Peyer's patch (tissue), 4 donors: ENCODE measurements around the gene OSBP. TPM values are rescaled to one million over a fixed set of nuclear protein-coding genes. Genes with fewer than 3 reads are reported as not detected.

ENCODE experiments used
- DNase-seq, 3 donors: peaks; one replicate each; pipeline ENCODE4 v3.0.0-alpha.2; 2017 to 2019
- H3K27ac ChIP-seq, 4 donors: fragments of 200-600 bp; sonication (generic); one replicate each; pipeline ENCODE4 v1.5.1; 2016 to 2019
- H3K27me3 ChIP-seq, 2 donors: fragments of 200-600 bp; sonication (generic); one replicate each; pipeline ENCODE4 v1.5.1; 2019
- H3K36me3 ChIP-seq, 3 donors: fragments of 200-600 bp; sonication (generic); one replicate each; pipeline ENCODE4 v1.5.1; 2016 to 2019
- H3K4me1 ChIP-seq, 4 donors: fragments of 200-600 bp; sonication (generic); one replicate each; pipeline ENCODE4 v1.5.1; 2016 to 2019
- H3K4me3 ChIP-seq, 4 donors: fragments of 200-600 bp; sonication (generic); 1 replicate in 3 of 4; 2 replicates in 1 of 4; pipeline ENCODE4 v1.5.1; 2016 to 2019; ENCODE audit warnings: mild to moderate bottlenecking in 1 of 4
- H3K9me3 ChIP-seq, 4 donors: fragments of 200-600 bp; sonication (generic); one replicate each; pipeline ENCODE4 v1.5.1; 2016 to 2019; ENCODE audit warnings: mild to moderate bottlenecking in 1 of 4
- CTCF ChIP-seq, 6 experiments: fragments of 450-650 bp in 4 of 6; fragments of 200-600 bp in 2 of 6; sonication (generic) in 1 of 6; IDR thresholded peaks; one replicate each; pipeline ENCODE4 v1.5.1; 2017 to 2019; ENCODE audit warnings: antibody characterized with exemption in 6 of 6, mild to moderate bottlenecking in 3 of 6, moderate library complexity in 1 of 6
- POLR2A ChIP-seq, 2 donors: fragments of 450-650 bp; IDR thresholded peaks; one replicate each; pipeline ENCODE4 v1.5.1; 2017; ENCODE audit warnings: antibody characterized with exemption in 2 of 2, mild to moderate bottlenecking in 2 of 2, moderate library complexity in 2 of 2
- small RNA-seq, 2 donors: library from RNA; depleted of rRNA; stranded (forward); fragments of <200 nt; gene quantifications; one replicate each; pipeline ENCODE3, GENCODE V24; 2016
- total RNA-seq, 4 donors: library from RNA; depleted of rRNA; stranded (reverse); fragments of >200 nt; gene quantifications; one replicate each; pipeline ENCODE4 v1.1.0, GENCODE V29; 2016

OSBP gene
- total RNA-seq, 4 donors from 2014 or later = 53.8 to 106 (median 58.7) TPM

DNA sequence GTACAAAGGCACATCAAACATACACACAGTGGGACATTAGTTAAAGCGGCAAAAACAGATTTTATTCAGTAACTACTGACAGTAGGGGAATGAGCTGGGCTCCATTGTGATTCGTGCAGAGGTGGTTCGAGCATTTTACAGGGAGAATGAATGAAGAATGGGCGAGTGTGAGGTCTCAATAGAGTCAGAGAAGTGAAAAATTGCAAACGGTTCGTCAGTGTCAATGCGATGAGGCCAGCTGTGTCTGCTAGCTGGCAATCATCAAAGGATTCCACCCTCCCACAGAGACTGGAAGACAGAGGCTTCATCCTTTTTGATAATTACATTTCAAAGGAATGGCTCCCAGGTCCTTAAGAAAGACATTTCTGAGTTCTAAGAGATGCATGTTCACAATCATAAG is 86.9 kb downstream of the OSBP start:
- H3K36me3 ChIP-seq = no peaks in the 10 kb centered on the region
- TF ChIP-seq POLR2A (IDR thresholded peaks at IDR 0.05) (no peak), CTCF (IDR thresholded peaks at IDR 0.05) (no peak)
- no peak overlapping the region for H3K27ac ChIP-seq
- H3K4me3 ChIP-seq = no peak overlapping the region
- H3K9me3 ChIP-seq = no peaks in the 10 kb centered on the region
- no peaks in the 10 kb centered on the region for H3K4me1 ChIP-seq
- H3K27me3 ChIP-seq = no peaks in the 10 kb centered on the region
- no peak for DNase-seq

Small RNA genes lying within 50 kb of the gene (small RNA-seq; reads per million reads assigned to genes)
- 0 reads per million in 2 donors for gene MIR3162

Other genes starting within 250 kb of the OSBP start
- not detected for gene OR5A2, start 189.4 kb downstream of the OSBP start, total RNA-seq
- gene OR5A1, start 179.3 kb downstream of the OSBP start, total RNA-seq = not detected
- gene OR4D6, start 158.8 kb downstream of the OSBP start, total RNA-seq = not detected
- not detected for gene OR4D10, start 142.5 kb downstream of the OSBP start, total RNA-seq
- not detected for gene OR4D11, start 112.2 kb downstream of the OSBP start, total RNA-seq
- not detected for gene OR4D9, start 104.2 kb downstream of the OSBP start, total RNA-seq
- 10 to 100 TPM; 19.0 to 25.6 (median 22.9) TPM for gene PATL1, start 53.3 kb upstream of the OSBP start, total RNA-seq
- not detected for gene OR10V1, start 98.1 kb upstream of the OSBP start, total RNA-seq
- 100 to 1,000 TPM in 3 of 4 donors, 10 to 100 TPM in 1; 77.7 to 167 (median 121) TPM for gene STX3, start 139.6 kb upstream of the OSBP start, total RNA-seq
- gene MRPL16, start 195.0 kb upstream of the OSBP start, total RNA-seq = 10 to 100 TPM; 25.9 to 80.9 (median 46.0) TPM
- gene CBLIF, start 229.7 kb upstream of the OSBP start, total RNA-seq = not detected